ENCODE data around the gene TSPAN32. TPM values are rescaled to one million over a fixed set of nuclear protein-coding genes. Genes with fewer than 3 reads are reported as not detected.

TSPAN32 gene
- total RNA-seq, 1 experiment from 2014 or later, result 0.39 TPM

GRCh38 chr11:2300290-2300935 lies 1.4 kb upstream of the TSPAN32 start:
- Histone ChIP-seq H3K36me3 (no peaks in the 10 kb centered on the region), H3K4me3 (no peak overlapping the region), H3K4me1 (replicated peaks) (peaks cover 34% of the 10 kb centered on the region), H3K27me3 (replicated peaks) (no peaks in the 10 kb centered on the region), H3K27ac (no peak overlapping the region), H3K9me3 (replicated peaks) (no peaks in the 10 kb centered on the region)
- no peak for DNase-seq (ENCODE audit: low read depth in 1 of 2, low spot score in 2 of 2)

- H3K4me3 ChIP-seq, result no peak overlapping the region
- H3K9me3 ChIP-seq (replicated peaks), result no peaks in the 10 kb centered on the region
- H3K36me3 ChIP-seq, result no peaks in the 10 kb centered on the region
- H3K4me1 ChIP-seq (replicated peaks), result peaks cover 41% of the 10 kb centered on the region
- no peak overlapping the region for H3K27ac ChIP-seq
- H3K27me3 ChIP-seq (replicated peaks), result no peaks in the 10 kb centered on the region
- peak in 1 of 2 experiments; percentile 47 for DNase-seq (ENCODE audit: low read depth in 1 of 2, low spot score in 2 of 2)
Measured at GRCh38 chr11:2300936-2301630, 730 bp upstream of the TSPAN32 start.

- Histone ChIP-seq H3K4me3 (no peak overlapping the region), H3K27ac (no peak overlapping the region), H3K4me1 (replicated peaks) (peaks cover 52% of the 10 kb centered on the region), H3K9me3 (replicated peaks) (no peaks in the 10 kb centered on the region), H3K36me3 (no peaks in the 10 kb centered on the region), H3K27me3 (replicated peaks) (no peaks in the 10 kb centered on the region)
- DNase-seq (ENCODE audit: low read depth in 1 of 2, low spot score in 2 of 2), result peak in 1 of 2 experiments; percentile 47
Measured at GRCh38 chr11:2302306-2302895, 588 bp downstream of the TSPAN32 start.

GRCh38 chr11:2302896-2303626 lies 1.2 kb downstream of the TSPAN32 start:
- H3K27me3 ChIP-seq (replicated peaks), result no peaks in the 10 kb centered on the region
- DNase-seq (ENCODE audit: low read depth in 1 of 2, low spot score in 2 of 2), result peak in 1 of 2 experiments; percentile 45
- H3K27ac ChIP-seq, result no peak overlapping the region
- no peaks in the 10 kb centered on the region for H3K36me3 ChIP-seq
- H3K4me1 ChIP-seq (replicated peaks), result peaks cover 59% of the 10 kb centered on the region
- H3K9me3 ChIP-seq (replicated peaks), result no peaks in the 10 kb centered on the region
- no peak overlapping the region for H3K4me3 ChIP-seq

GRCh38 chr11:2303627-2304505 lies 2.1 kb downstream of the TSPAN32 start:
- DNase-seq (ENCODE audit: low read depth in 1 of 2, low spot score in 2 of 2), result peak in 1 of 2 experiments; percentile 48
- Histone ChIP-seq H3K27me3 (replicated peaks) (no peaks in the 10 kb centered on the region), H3K27ac (no peak overlapping the region), H3K4me3 (no peak overlapping the region), H3K9me3 (replicated peaks) (no peaks in the 10 kb centered on the region), H3K4me1 (replicated peaks) (peaks cover 59% of the 10 kb centered on the region), H3K36me3 (no peaks in the 10 kb centered on the region)

GRCh38 chr11:2304506-2305139 lies 2.8 kb downstream of the TSPAN32 start:
- H3K27me3 ChIP-seq (replicated peaks), result no peaks in the 10 kb centered on the region
- H3K36me3 ChIP-seq, result no peaks in the 10 kb centered on the region
- H3K27ac ChIP-seq, result no peak overlapping the region
- peaks cover 62% of the 10 kb centered on the region for H3K4me1 ChIP-seq (replicated peaks)
- peak in 1 of 2 experiments; percentile 52 for DNase-seq (ENCODE audit: low read depth in 1 of 2, low spot score in 2 of 2)
- no peaks in the 10 kb centered on the region for H3K9me3 ChIP-seq (replicated peaks)
- no peak overlapping the region for H3K4me3 ChIP-seq

- H3K9me3 ChIP-seq (replicated peaks), result no peaks in the 10 kb centered on the region
- peak; percentile 84 to 93 for DNase-seq (ENCODE audit: low read depth in 1 of 2, low spot score in 2 of 2)
- no peaks in the 10 kb centered on the region for H3K27me3 ChIP-seq (replicated peaks)
- H3K36me3 ChIP-seq, result no peaks in the 10 kb centered on the region
- H3K27ac ChIP-seq, result no peak overlapping the region; the same call in 1 of the 2 replicates
- H3K4me1 ChIP-seq (replicated peaks), result peaks cover 67% of the 10 kb centered on the region
- H3K4me3 ChIP-seq, result no peak overlapping the region
Measured at GRCh38 chr11:2305140-2305778, 3.4 kb downstream of the TSPAN32 start.

- Histone ChIP-seq H3K27me3 (replicated peaks) (no peaks in the 10 kb centered on the region), H3K36me3 (no peaks in the 10 kb centered on the region), H3K9me3 (replicated peaks) (no peaks in the 10 kb centered on the region), H3K4me1 (replicated peaks) (peaks cover 73% of the 10 kb centered on the region), H3K27ac (peak overlapping the region; percentile 51), H3K4me3 (no peak overlapping the region)
- DNase-seq (ENCODE audit: low read depth in 1 of 2, low spot score in 2 of 2), result no peak
Measured at GRCh38 chr11:2305788-2306451, 4.1 kb downstream of the TSPAN32 start.

- Histone ChIP-seq H3K9me3 (replicated peaks) (no peaks in the 10 kb centered on the region), H3K4me1 (replicated peaks) (peaks cover 78% of the 10 kb centered on the region), H3K4me3 (no peak overlapping the region), H3K36me3 (no peaks in the 10 kb centered on the region), H3K27ac (peak overlapping the region; percentile 51), H3K27me3 (replicated peaks) (no peaks in the 10 kb centered on the region)
- DNase-seq (ENCODE audit: low read depth in 1 of 2, low spot score in 2 of 2), result peak; percentile 93 to 97
Measured at GRCh38 chr11:2306452-2306823, 4.6 kb downstream of the TSPAN32 start.

- Histone ChIP-seq H3K4me1 (replicated peaks) (peaks cover 78% of the 10 kb centered on the region), H3K36me3 (no peaks in the 10 kb centered on the region), H3K27me3 (replicated peaks) (no peaks in the 10 kb centered on the region), H3K4me3 (no peak overlapping the region), H3K9me3 (replicated peaks) (no peaks in the 10 kb centered on the region), H3K27ac (peak overlapping the region; percentile 17; the same call in 1 of the 2 replicates)
- DNase-seq (ENCODE audit: low read depth in 1 of 2, low spot score in 2 of 2), result peak; percentile 74
Measured at GRCh38 chr11:2306877-2307500, 5.2 kb downstream of the TSPAN32 start.

GRCh38 chr11:2307501-2308331 lies 5.9 kb downstream of the TSPAN32 start:
- H3K27ac ChIP-seq, result peak overlapping the region; percentile 17; the same call in 1 of the 2 replicates
- no peak overlapping the region for H3K4me3 ChIP-seq
- DNase-seq (ENCODE audit: low read depth in 1 of 2, low spot score in 2 of 2), result no peak

More at GRCh38 chr11:2307501-2308331, 5.9 kb downstream of the TSPAN32 start:
- Histone ChIP-seq H3K4me1 (replicated peaks) (peaks cover 78% of the 10 kb centered on the region), H3K9me3 (replicated peaks) (no peaks in the 10 kb centered on the region), H3K27me3 (replicated peaks) (no peaks in the 10 kb centered on the region), H3K36me3 (no peaks in the 10 kb centered on the region)

Measured in SJSA1 (cell line).